GM19324 (cell line): Measurements from ENCODE around the gene CPNE2.

Source experiments
- ATAC-seq: cut with Tn5 transposase; IDR thresholded peaks from one replicate; pipeline ENCODE4 v1.9.1; 2021; ENCODE audit warnings: mild to moderate bottlenecking, moderate library complexity; ENCODE audit not compliant: unreplicated experiment, low FRiP score

The CPNE2 gene

DNA sequence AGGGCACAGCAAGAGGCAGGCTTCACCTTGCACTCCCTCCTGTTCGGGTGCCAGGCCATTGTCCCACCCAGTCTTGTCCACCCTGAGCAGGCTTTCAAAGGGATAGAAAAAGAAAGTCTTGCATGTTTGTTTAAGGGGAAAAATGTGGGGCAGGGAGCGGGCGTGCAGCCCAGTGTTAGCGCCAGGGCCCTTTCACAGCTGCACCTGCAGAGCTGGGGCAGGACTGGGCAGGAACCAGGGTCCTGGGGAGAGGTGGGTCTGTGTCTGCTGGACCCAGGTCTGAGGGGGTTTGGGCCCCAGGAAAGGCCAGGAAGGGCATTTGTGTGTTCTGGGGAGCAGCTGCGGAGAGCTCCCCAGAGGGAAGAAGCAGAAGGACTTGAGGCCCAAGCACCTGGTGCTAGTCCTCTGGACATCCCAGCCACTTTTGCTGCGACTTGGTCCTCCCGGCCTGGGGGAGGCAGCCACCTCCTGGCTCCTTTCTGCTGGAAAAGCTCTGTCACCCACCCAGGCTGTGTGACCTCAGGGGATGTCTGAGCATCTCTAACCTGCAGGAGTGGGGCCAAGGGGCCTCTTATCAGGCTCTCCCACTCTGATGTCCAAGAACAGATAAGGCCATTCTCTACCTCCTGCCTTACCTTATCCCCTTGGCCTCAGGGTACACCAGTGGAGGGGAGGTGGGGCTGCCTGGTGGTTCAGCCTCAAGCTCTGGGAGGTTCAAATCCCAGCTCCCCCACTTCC, 48.7 kb downstream of the CPNE2 start:
- ATAC-seq: no peak

- no peak for ATAC-seq
Observed at GRCh38 chr16:57141822-57142631, 49.6 kb downstream of the CPNE2 start.

- ATAC-seq: no peak
Observed at GRCh38 chr16:57143149-57143921, 51.0 kb downstream of the CPNE2 start.

- no peak for ATAC-seq
Observed at GRCh38 chr16:57144027-57144426, 51.6 kb downstream of the CPNE2 start.

DNA sequence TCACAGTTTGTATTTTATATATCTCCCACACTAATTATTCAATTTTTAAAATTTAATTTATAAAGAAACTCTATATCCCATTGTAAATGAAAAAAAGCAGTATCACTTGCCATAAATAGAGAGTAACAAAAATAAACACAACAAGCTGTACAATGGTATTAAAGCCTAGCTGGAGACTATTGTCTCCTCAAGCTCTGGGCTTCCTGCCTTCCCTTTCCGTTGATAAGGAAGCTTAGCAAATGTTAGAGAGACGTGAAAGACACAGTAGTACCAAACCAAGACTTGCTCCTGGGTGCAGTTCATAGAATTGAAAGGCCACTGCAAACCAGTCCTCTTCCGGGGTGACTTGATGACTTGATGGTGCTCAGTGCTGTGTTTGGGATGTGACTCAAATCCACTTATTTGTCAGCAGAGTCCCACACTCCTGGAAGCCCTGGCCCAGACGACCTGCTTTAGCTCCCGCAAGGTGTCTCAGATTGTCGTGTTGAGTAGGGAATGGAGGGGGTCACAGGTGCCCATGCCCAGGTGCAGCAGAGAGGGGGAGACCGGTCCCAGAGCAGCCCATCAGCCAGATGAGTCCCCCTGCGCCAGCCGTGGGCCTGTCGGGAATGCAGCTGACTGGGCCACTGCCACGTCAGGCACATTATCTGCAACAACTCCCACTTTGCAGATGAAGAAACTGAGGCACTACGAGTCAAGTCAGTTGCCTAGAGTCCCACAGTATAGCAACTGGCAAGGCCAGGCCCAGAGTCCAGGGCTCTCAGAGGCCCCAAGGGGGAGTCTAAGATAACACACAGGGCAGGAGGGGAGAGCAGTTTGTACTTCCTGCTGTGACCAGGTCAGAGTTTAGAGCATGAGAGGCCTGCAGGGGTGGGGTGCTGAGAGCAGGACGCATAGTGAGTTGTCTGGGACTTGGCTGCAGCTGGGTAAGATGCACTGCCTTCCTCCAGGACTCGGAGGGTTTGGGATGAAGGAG, 53.0 kb downstream of the CPNE2 start:
- no peak for ATAC-seq

GRCh38 chr16:57146040-57146647, 53.8 kb downstream of the CPNE2 start:
- ATAC-seq: no peak

DNA sequence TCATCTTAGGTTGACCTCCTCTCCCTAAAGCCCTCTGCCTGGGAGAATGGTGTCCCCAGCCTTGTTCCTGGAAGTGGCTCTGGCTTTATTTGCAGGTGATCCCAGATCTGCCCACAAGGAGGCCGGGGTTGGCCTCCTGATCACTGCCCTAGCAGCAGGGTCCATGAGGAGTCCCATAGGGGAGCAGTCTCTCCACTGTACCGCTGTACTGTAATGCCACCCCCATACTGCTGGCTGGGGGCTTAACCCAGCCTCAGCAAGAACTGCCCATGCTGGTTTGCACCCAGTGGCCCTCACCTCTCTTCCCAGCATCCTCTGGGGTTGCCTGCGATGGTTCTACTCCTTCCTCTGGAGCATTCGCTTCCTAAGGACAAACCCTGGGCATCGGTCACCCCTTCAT, 54.4 kb downstream of the CPNE2 start:
- no peak for ATAC-seq

GRCh38 chr16:57147381-57148221, 55.2 kb downstream of the CPNE2 start:
- ATAC-seq: no peak

DNA sequence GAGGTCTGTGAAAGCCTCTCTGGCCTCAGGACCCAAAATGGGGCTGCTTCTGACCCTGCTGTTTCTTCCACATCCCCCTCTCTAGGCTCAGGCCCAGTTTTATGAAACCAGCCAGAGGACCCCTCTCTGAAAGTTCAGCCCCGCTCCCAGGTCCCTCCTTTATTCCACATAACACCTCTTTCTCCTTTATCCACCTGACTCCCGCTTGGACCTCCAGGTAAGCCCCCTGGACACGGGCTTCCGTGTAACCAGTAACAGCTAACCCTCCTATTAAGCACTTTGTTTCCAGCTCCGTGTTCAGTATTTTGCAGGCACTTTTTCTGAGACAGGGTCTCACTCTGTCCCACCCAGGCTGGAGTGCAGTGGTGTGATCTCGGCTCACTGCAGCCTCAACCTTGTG, 56.1 kb downstream of the CPNE2 start:
- no peak for ATAC-seq

- no peak for ATAC-seq
Observed at GRCh38 chr16:57149391-57149790, 57.0 kb downstream of the CPNE2 start.

GRCh38 chr16:57150682-57151330, 58.4 kb downstream of the CPNE2 start:
- no peak for ATAC-seq

- no peak for ATAC-seq
Observed at GRCh38 chr16:57151369-57151768, 59.0 kb downstream of the CPNE2 start.

DNA sequence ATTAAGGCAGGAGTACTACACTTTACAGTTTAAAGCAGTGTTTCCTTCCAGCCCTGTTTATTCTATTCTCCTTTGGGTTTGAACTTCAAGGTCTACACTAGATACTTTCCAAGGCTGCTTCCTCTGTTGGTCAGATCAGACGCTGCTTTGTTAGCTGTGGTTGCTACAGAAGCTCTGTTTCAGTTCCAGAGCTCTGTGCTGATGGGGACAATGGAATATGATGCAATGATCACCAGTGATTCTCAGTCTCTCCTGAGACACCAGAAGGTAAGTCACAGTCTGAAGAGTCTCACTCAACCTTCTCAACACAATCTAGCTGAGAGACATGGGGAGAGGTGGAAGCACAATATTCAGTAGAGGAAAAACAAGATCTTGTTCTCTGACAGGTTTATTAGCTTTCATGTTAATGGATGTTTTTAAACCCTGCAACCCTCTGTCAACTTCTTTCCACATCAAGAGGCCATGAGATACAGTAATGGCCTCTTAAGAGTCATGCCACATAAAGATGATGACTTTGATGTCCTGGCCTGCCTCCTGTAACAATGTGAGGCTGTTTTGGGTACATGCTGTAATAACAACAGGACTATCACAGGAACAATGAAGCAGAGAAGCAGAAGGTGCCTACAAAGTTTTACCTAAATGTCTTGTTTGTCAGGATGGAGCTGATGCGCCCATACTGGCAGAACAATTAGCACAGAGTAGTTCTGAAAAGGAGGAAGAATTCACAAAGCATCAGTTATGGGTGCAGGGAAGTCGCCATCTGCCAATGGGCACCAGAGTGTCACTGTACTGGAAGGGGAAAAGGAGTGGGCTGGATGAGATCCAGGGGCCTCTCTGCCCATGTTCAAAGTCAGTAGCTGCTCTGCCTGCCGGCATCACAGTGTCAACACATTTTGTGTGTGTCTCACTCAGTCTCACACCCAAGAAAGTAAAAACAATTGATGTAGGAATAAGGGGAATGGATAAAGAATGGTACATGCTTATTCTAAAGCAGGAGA, 60.0 kb downstream of the CPNE2 start:
- no peak for ATAC-seq

GRCh38 chr16:57153841-57154240, 61.5 kb downstream of the CPNE2 start:
- ATAC-seq: no peak

DNA sequence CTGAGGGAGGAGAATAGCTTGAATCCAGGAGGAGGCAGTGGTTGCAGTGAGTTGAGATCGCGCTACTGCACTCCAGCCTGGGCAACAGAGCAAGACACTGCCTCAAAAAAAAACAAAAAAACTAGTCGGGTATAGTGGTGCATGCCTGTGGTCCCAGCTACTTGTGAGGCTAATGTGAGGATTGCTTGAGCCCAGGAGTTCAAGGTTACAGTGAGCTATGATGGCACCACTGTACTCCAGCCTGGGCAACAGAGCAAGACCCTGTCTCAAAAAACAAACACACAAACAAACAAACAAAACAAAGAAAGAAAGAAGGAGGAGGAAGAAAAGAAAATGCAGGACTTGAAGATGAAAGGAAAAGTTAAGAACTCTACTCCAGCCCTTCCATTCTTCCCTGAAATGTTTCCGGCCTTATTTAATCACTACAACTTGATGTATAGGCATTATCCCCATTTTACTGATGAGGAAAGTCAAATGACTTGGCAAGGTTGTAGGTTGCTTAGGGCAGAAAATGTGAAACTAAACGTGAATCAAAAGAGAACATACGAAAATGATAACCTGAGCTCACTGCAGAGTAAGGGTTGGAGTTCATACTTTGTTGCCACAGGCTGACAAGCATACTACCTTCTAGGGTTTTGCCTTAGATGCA, 63.4 kb downstream of the CPNE2 start:
- ATAC-seq: no peak

- no peak for ATAC-seq
Observed at GRCh38 chr16:57156351-57156703, 63.9 kb downstream of the CPNE2 start.

GRCh38 chr16:57157533-57157932, 65.2 kb downstream of the CPNE2 start:
- no peak for ATAC-seq
